ENCODE measurements around the gene RFTN1.

Gene RFTN1

GRCh38 chr3:16513141-16514020, at the start of gene RFTN1:
Gene RFTN1, minus strand, starts transcription at chr3:16513699. Its CDS starts 19,830 bp downstream, at chr3:16493869.
- Histone ChIP-seq H3K36me3 (ENCODE audit: control insufficient read depth in 1 of 2, insufficient read depth in 2 of 2, low read length in 2 of 2) (no peaks in the 10 kb centered on the region), H3K9ac (ENCODE audit: low read depth in 1 of 2, low read length in 2 of 2) (peak within 1 kb of the TSS; percentile 64 to 73), H3K4me1 (ENCODE audit: control insufficient read depth in 1 of 2, insufficient read depth in 2 of 2, low read length in 2 of 2) (peaks cover 8 to 20% of the 10 kb centered on the region in 2 donors), H3K9me3 (ENCODE audit: control insufficient read depth in 1 of 2, low read length in 2 of 2) (no peaks in the 10 kb centered on the region), H3K4me3 (ENCODE audit: low read depth in 1 of 2, low read length in 2 of 2) (peak within 1 kb of the TSS; percentile 79 to 82), H3K27me3 (ENCODE audit: control insufficient read depth in 1 of 2, insufficient read depth in 2 of 2, low read length in 2 of 2) (peaks cover 7 to 12% of the 10 kb centered on the region in 2 donors), H3K27ac (ENCODE audit: low read depth, low read length) (peak within 1 kb of the TSS; percentile 72)

- no peaks in the 10 kb centered on the region for H3K4me1 ChIP-seq (ENCODE audit: control insufficient read depth in 1 of 2, insufficient read depth in 2 of 2, low read length in 2 of 2)
- no peak overlapping the region for H3K27ac ChIP-seq (ENCODE audit: low read depth, low read length)
- no peak overlapping the region for H3K4me3 ChIP-seq (ENCODE audit: low read depth in 1 of 2, low read length in 2 of 2)
Measured at GRCh38 chr3:16559653-16560365, 46.3 kb upstream of the RFTN1 start.

GRCh38 chr3:16554126-16554525, 40.6 kb upstream of the RFTN1 start:
- Histone ChIP-seq H3K9ac (ENCODE audit: low read depth in 1 of 2, low read length in 2 of 2) (no peak overlapping the region), H3K36me3 (ENCODE audit: control insufficient read depth in 1 of 2, insufficient read depth in 2 of 2, low read length in 2 of 2) (no peaks in the 10 kb centered on the region), H3K27ac (ENCODE audit: low read depth, low read length) (no peak overlapping the region), H3K9me3 (ENCODE audit: control insufficient read depth in 1 of 2, low read length in 2 of 2) (no peaks in the 10 kb centered on the region), H3K27me3 (ENCODE audit: control insufficient read depth in 1 of 2, insufficient read depth in 2 of 2, low read length in 2 of 2) (no peaks in the 10 kb centered on the region), H3K4me3 (ENCODE audit: low read depth in 1 of 2, low read length in 2 of 2) (no peak overlapping the region), H3K4me1 (ENCODE audit: control insufficient read depth in 1 of 2, insufficient read depth in 2 of 2, low read length in 2 of 2) (no peaks in the 10 kb centered on the region)

More at GRCh38 chr3:16559653-16560365, 46.3 kb upstream of the RFTN1 start:
- Histone ChIP-seq H3K9ac (ENCODE audit: low read depth in 1 of 2, low read length in 2 of 2) (no peak overlapping the region), H3K36me3 (ENCODE audit: control insufficient read depth in 1 of 2, insufficient read depth in 2 of 2, low read length in 2 of 2) (no peaks in the 10 kb centered on the region), H3K27me3 (ENCODE audit: control insufficient read depth in 1 of 2, insufficient read depth in 2 of 2, low read length in 2 of 2) (no peaks in the 10 kb centered on the region), H3K9me3 (ENCODE audit: control insufficient read depth in 1 of 2, low read length in 2 of 2) (peaks cover 0 to 2% of the 10 kb centered on the region in 2 donors)

GRCh38 chr3:16552757-16553156, 39.3 kb upstream of the RFTN1 start:
- Histone ChIP-seq H3K4me1 (ENCODE audit: control insufficient read depth in 1 of 2, insufficient read depth in 2 of 2, low read length in 2 of 2) (no peaks in the 10 kb centered on the region), H3K27me3 (ENCODE audit: control insufficient read depth in 1 of 2, insufficient read depth in 2 of 2, low read length in 2 of 2) (no peaks in the 10 kb centered on the region), H3K27ac (ENCODE audit: low read depth, low read length) (no peak overlapping the region), H3K36me3 (ENCODE audit: control insufficient read depth in 1 of 2, insufficient read depth in 2 of 2, low read length in 2 of 2) (no peaks in the 10 kb centered on the region), H3K9ac (ENCODE audit: low read depth in 1 of 2, low read length in 2 of 2) (no peak overlapping the region), H3K4me3 (ENCODE audit: low read depth in 1 of 2, low read length in 2 of 2) (no peak overlapping the region), H3K9me3 (ENCODE audit: control insufficient read depth in 1 of 2, low read length in 2 of 2) (no peaks in the 10 kb centered on the region)

- no peak overlapping the region for H3K9ac ChIP-seq (ENCODE audit: low read depth in 1 of 2, low read length in 2 of 2)
- H3K27ac ChIP-seq (ENCODE audit: low read depth, low read length) = no peak overlapping the region
- no peaks in the 10 kb centered on the region for H3K36me3 ChIP-seq (ENCODE audit: control insufficient read depth in 1 of 2, insufficient read depth in 2 of 2, low read length in 2 of 2)
- no peaks in the 10 kb centered on the region for H3K4me1 ChIP-seq (ENCODE audit: control insufficient read depth in 1 of 2, insufficient read depth in 2 of 2, low read length in 2 of 2)
- no peaks in the 10 kb centered on the region for H3K27me3 ChIP-seq (ENCODE audit: control insufficient read depth in 1 of 2, insufficient read depth in 2 of 2, low read length in 2 of 2)
- no peak overlapping the region for H3K4me3 ChIP-seq (ENCODE audit: low read depth in 1 of 2, low read length in 2 of 2)
- H3K9me3 ChIP-seq (ENCODE audit: control insufficient read depth in 1 of 2, low read length in 2 of 2) = no peaks in the 10 kb centered on the region
Measured at GRCh38 chr3:16551342-16551976, 38.0 kb upstream of the RFTN1 start.

- H3K9ac ChIP-seq (ENCODE audit: low read depth in 1 of 2, low read length in 2 of 2) = no peak overlapping the region
- H3K9me3 ChIP-seq (ENCODE audit: control insufficient read depth in 1 of 2, low read length in 2 of 2) = no peaks in the 10 kb centered on the region
- H3K4me3 ChIP-seq (ENCODE audit: low read depth in 1 of 2, low read length in 2 of 2) = no peak overlapping the region
- no peaks in the 10 kb centered on the region for H3K36me3 ChIP-seq (ENCODE audit: control insufficient read depth in 1 of 2, insufficient read depth in 2 of 2, low read length in 2 of 2)
- H3K27me3 ChIP-seq (ENCODE audit: control insufficient read depth in 1 of 2, insufficient read depth in 2 of 2, low read length in 2 of 2) = no peaks in the 10 kb centered on the region
- no peaks in the 10 kb centered on the region for H3K4me1 ChIP-seq (ENCODE audit: control insufficient read depth in 1 of 2, insufficient read depth in 2 of 2, low read length in 2 of 2)
- no peak overlapping the region for H3K27ac ChIP-seq (ENCODE audit: low read depth, low read length)
Measured at GRCh38 chr3:16550676-16551341, 37.3 kb upstream of the RFTN1 start.

GRCh38 chr3:16550305-16550675, 36.8 kb upstream of the RFTN1 start:
- H3K9ac ChIP-seq (ENCODE audit: low read depth in 1 of 2, low read length in 2 of 2) = no peak overlapping the region
- H3K27me3 ChIP-seq (ENCODE audit: control insufficient read depth in 1 of 2, insufficient read depth in 2 of 2, low read length in 2 of 2) = no peaks in the 10 kb centered on the region
- H3K27ac ChIP-seq (ENCODE audit: low read depth, low read length) = no peak overlapping the region
- H3K36me3 ChIP-seq (ENCODE audit: control insufficient read depth in 1 of 2, insufficient read depth in 2 of 2, low read length in 2 of 2) = no peaks in the 10 kb centered on the region
- no peaks in the 10 kb centered on the region for H3K4me1 ChIP-seq (ENCODE audit: control insufficient read depth in 1 of 2, insufficient read depth in 2 of 2, low read length in 2 of 2)
- no peak overlapping the region for H3K4me3 ChIP-seq (ENCODE audit: low read depth in 1 of 2, low read length in 2 of 2)
- no peaks in the 10 kb centered on the region for H3K9me3 ChIP-seq (ENCODE audit: control insufficient read depth in 1 of 2, low read length in 2 of 2)

- no peak overlapping the region for H3K27ac ChIP-seq (ENCODE audit: low read depth, low read length)
- H3K9me3 ChIP-seq (ENCODE audit: control insufficient read depth in 1 of 2, low read length in 2 of 2) = no peaks in the 10 kb centered on the region
- H3K4me1 ChIP-seq (ENCODE audit: control insufficient read depth in 1 of 2, insufficient read depth in 2 of 2, low read length in 2 of 2) = no peaks in the 10 kb centered on the region
- no peaks in the 10 kb centered on the region for H3K27me3 ChIP-seq (ENCODE audit: control insufficient read depth in 1 of 2, insufficient read depth in 2 of 2, low read length in 2 of 2)
- H3K4me3 ChIP-seq (ENCODE audit: low read depth in 1 of 2, low read length in 2 of 2) = no peak overlapping the region
- no peak overlapping the region for H3K9ac ChIP-seq (ENCODE audit: low read depth in 1 of 2, low read length in 2 of 2)
- no peaks in the 10 kb centered on the region for H3K36me3 ChIP-seq (ENCODE audit: control insufficient read depth in 1 of 2, insufficient read depth in 2 of 2, low read length in 2 of 2)
Measured at GRCh38 chr3:16548721-16549120, 35.2 kb upstream of the RFTN1 start.

- Histone ChIP-seq H3K9me3 (ENCODE audit: control insufficient read depth in 1 of 2, low read length in 2 of 2) (no peaks in the 10 kb centered on the region), H3K27me3 (ENCODE audit: control insufficient read depth in 1 of 2, insufficient read depth in 2 of 2, low read length in 2 of 2) (no peaks in the 10 kb centered on the region), H3K9ac (ENCODE audit: low read depth in 1 of 2, low read length in 2 of 2) (no peak overlapping the region), H3K36me3 (ENCODE audit: control insufficient read depth in 1 of 2, insufficient read depth in 2 of 2, low read length in 2 of 2) (no peaks in the 10 kb centered on the region), H3K4me3 (ENCODE audit: low read depth in 1 of 2, low read length in 2 of 2) (no peak overlapping the region), H3K27ac (ENCODE audit: low read depth, low read length) (no peak overlapping the region), H3K4me1 (ENCODE audit: control insufficient read depth in 1 of 2, insufficient read depth in 2 of 2, low read length in 2 of 2) (no peaks in the 10 kb centered on the region)
Measured at GRCh38 chr3:16547561-16548357, 34.3 kb upstream of the RFTN1 start.

Measured in duodenal mucosa (tissue), 2 donors.